GM10248 (cell line): ENCODE measurements around the gene CAMKK1.
A peak's percentile ranks its signal among the peaks of the same experiment; 100 is the strongest.

Source experiments
- CTCF ChIA-PET: fragments of 300-600 bp; sonication (Branson Sonifier 250); formaldehyde crosslinking; extraction: SDS; loops from one replicate; lab custom pipeline; 2021; ENCODE audit warnings: antibody characterized with exemption; lab: Yijun Ruan, JAX
- POLR2A ChIA-PET: fragments of 350-650 bp; sonication (Branson Sonifier 250); formaldehyde crosslinking; extraction: SDS; loops from one replicate; lab custom pipeline; 2020; ENCODE audit warnings: antibody characterized with exemption; lab: Yijun Ruan, JAX
- DNase-seq: peaks from one replicate; pipeline ENCODE4 v3.0.0; 2012; ENCODE audit errors: extremely low spot score
- TF ChIP-seq, protein P1 (sequence below): IDR thresholded peaks from 2 replicates; pipeline ENCODE4 v1.5.1; 2012; ENCODE audit warnings: mild to moderate bottlenecking, low read depth; ENCODE audit errors: extremely low read depth, missing control alignments, control extremely low read depth

Gene CAMKK1

DNA sequence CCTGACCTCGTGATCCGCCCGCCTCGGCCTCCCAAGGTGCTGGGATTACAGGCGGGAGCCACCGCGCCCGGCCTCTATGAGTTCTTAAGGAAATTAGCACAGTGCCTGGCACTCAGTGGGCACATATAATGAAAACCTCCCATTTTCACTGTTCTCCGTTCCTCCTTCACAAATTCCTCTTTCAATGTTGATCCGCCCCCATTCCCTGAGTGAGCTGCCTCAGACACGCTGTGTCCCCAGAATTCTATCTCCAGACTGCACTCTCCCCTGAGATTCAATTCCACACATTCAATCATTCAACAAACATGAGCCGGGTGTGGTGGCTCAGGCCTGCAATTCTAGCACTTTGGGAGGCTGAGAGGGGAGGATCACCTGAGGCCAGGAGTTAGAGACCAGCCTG is 16.4 kb upstream of the CAMKK1 start:
- TF ChIP-seq, protein P1, sequence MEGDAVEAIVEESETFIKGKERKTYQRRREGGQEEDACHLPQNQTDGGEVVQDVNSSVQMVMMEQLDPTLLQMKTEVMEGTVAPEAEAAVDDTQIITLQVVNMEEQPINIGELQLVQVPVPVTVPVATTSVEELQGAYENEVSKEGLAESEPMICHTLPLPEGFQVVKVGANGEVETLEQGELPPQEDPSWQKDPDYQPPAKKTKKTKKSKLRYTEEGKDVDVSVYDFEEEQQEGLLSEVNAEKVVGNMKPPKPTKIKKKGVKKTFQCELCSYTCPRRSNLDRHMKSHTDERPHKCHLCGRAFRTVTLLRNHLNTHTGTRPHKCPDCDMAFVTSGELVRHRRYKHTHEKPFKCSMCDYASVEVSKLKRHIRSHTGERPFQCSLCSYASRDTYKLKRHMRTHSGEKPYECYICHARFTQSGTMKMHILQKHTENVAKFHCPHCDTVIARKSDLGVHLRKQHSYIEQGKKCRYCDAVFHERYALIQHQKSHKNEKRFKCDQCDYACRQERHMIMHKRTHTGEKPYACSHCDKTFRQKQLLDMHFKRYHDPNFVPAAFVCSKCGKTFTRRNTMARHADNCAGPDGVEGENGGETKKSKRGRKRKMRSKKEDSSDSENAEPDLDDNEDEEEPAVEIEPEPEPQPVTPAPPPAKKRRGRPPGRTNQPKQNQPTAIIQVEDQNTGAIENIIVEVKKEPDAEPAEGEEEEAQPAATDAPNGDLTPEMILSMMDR = no peak
- ChIA-PET POLR2A (no interaction called here), CTCF (no interaction called here)
- no peak for DNase-seq

DNA sequence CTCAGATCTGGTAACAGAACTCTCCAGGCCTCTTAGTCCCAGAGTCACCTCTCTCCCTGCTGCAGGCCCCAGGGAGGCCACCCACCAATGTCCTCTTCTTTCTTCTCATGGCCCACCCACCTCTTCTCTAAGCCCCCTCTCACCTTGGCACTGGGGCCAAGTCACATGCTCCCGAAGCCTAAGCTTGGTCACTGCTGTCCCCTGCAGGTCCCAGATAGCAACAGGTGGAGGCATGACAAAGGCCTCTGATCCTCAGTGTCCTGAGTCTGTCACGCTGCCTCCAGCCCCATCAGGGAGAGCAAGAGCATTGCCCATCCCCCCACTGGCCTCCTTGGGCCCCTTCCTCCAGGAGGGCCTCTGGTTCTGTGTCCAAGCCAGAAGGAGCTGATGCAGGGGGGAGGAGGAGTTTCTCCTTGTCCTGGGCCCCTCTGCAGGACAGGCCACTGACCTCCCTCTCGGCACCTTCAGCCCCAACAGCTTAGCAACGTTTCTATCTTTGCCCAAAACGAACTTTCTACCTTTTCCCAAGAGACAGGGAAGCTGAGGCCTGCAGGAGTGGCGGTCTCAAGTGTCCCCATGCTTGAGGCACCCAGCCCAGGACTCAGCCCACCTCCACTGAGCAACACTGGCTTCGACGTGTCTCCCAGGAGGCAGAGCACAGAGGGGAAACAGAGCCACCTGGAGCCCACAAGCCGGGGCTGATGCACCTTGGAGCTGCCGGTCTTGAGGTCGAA is 14.8 kb upstream of the CAMKK1 start:
- DNase-seq = no peak
- ChIA-PET POLR2A (no interaction called here), CTCF (interaction anchor here (0.7 to 6.0 kb wide), 12 partner anchors 9 to 173 kb away, joined by 3 to 36 read pairs (median 3); partner anchors contain the start of genes NCBP3 and P2RX1)
- TF ChIP-seq, protein P1 = peak; percentile 64

DNA sequence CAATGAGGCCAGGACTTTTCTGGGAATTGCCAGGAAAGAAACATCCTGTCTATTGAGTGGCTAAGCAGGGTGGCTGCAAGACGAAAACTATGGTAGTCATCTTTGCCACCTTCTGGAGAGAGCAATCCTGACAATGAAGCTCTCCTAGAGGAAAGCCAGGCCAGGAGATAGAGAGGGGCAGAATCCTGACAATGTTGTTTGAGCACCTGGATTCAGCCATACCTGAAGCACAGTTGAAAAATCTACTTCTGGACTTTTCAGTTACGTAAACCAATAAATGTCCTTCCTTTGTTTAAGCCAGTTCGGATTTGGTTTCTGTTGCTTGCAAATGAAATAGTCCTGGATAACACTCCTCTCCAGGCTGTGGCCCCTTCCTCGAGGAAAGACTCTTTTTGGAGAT is 14.0 kb upstream of the CAMKK1 start:
- DNase-seq = no peak
- CTCF ChIA-PET = interaction anchor here (0.7 to 6.0 kb wide), 10 partner anchors 10 to 172 kb away, joined by 3 to 36 read pairs (median 4); partner anchors contain the start of genes NCBP3 and P2RX1
- TF ChIP-seq, protein P1 = no peak
- POLR2A ChIA-PET = no interaction called here

DNA sequence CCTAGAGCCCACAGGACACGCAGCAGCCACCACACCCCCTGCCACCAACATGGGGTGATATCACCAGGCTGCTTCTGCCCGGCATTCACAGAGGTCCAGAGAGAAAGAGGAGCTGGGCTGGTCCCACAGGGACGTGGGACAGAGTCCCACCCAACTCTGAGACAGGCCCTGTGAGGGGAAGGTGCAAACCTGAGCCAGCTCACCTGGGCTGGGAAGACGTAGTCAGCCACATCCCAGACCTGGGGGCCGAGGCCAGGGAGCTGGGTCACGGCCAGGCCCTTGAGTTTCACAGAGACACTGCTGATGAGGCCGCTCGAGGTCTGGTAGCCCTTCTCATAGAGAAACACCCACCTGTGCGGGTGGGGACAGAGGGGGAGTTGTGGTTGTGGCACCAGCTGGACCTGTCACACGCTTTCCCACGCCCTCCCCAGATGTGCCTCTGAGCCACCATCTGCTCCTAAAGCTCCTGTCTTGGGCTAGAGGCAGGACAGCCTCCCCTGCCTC is 12.2 kb upstream of the CAMKK1 start:
- no peak for DNase-seq
- POLR2A ChIA-PET = no interaction called here
- TF ChIP-seq, protein P1 = no peak
- CTCF ChIA-PET = interaction anchor here (1.2 to 6.0 kb wide), 5 partner anchors 9 to 60 kb away, joined by 4 to 42 read pairs (median 15); partner anchors contain the start of genes CAMKK1 and NCBP3

DNA sequence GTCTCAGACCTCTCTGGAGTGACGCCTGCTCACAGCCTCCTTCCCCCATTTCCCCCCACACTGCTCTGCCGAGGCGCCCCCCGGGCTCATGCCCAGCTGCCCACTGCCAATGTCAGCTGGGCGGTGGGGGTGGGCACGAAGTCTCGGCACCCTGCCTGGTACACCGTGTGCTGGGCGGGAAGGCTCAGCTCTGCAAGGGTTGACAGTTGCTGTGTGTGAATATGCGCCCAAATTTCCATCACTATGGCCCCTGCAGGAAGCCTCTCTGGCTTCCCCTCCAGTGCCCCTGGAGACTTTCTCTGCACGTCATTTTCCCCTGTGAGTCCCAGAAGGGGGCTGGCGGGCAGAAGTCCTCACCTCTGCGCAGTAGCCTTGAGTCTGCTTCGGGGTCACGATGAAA is 11.6 kb upstream of the CAMKK1 start:
- ChIA-PET CTCF (interaction anchor here (1.2 to 6.0 kb wide), 5 partner anchors 8 to 60 kb away, joined by 4 to 42 read pairs (median 15); partner anchors contain the start of genes CAMKK1 and NCBP3), POLR2A (no interaction called here)
- TF ChIP-seq, protein P1 = no peak
- DNase-seq = no peak

DNA sequence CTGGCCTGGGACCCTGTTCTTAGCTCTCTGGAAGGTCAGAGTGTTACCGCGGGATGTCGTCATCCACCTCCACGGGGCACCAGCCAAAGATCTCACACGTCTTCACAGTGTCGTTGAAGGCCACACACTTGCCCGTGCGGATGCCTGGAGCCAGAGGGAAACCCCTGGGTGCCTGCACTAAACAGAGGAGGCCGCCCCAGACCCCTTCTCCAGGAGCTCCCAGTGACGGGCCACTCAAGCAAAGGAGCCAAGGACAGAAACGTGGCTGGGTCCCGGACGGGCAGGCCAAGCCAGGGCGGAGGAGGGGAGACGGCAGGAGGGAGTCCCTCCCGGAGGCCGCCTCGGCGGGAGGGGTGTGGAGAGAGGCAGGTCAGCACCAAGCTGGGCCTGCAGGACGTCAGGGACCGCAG is 11.0 kb upstream of the CAMKK1 start:
- DNase-seq = no peak
- TF ChIP-seq, protein P1 = no peak
- POLR2A ChIA-PET = no interaction called here
- CTCF ChIA-PET = interaction anchor here (0.9 to 6.0 kb wide), 4 partner anchors 10 to 59 kb away, joined by 3 to 42 read pairs (median 26); partner anchors contain the start of genes CAMKK1 and NCBP3
